ENCODE data around the gene ST6GALNAC5. TPM values are rescaled to one million over a fixed set of nuclear protein-coding genes. Genes with fewer than 3 reads are reported as not detected.

The ST6GALNAC5 gene
- total RNA-seq, 1 donor from 2014 or later = 166 TPM

GRCh38 chr1:77012066-77012465 lies 144.8 kb downstream of the ST6GALNAC5 start:
- DNase-seq (ENCODE audit: low spot score) = no peak

- no peak for DNase-seq (ENCODE audit: low spot score)
Measured at GRCh38 chr1:77014073-77014788, 147.0 kb downstream of the ST6GALNAC5 start.

- no peak for DNase-seq (ENCODE audit: low spot score)
Measured at GRCh38 chr1:77015748-77016341, 148.6 kb downstream of the ST6GALNAC5 start.

DNA sequence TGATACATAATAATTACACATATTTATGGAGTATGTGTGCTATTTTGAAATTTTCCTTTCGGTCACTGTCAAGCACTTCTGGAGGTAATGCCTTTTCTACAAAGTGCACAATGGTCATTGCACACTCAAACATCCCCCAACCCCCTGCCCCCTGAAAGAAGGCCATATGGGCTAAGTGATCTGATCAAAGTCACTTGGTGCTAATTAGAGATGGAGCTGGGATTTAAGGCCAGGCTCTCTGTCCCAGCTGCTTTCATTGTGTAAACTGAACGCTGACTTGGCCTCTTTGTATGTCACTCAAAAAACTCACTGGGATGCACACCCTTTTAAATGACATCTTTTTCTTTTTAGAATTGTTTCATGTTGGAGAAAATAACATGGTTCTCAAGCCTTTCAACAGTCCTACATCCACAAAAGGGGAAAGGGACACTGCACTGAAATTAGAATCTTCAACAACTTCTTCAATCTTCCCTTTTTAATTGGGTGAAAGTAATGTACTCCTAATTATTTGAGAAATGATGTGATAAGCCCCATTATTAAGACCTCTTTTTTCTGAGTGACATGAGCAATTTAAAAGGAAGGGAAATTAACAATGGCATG lies 149.2 kb downstream of the ST6GALNAC5 start:
- DNase-seq (ENCODE audit: low spot score) = no peak

DNA sequence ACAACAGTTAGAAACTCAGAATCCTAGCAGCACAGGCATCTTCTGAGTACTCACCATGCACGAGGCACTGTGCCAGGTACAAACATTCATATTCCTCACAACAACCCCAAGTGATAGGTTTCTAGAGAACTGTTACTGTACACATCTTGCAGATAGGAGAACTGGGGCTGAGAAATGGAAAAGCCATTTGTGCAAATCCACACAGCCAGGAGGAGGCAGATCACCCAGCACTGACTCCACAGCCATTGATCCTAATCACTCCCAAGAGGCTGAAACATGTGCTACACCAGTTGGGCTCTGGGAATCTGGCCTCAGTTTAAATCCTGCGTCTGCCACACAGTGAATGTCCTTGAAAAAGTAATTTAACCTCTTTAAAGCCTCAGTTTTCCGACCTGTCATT lies 151.0 kb downstream of the ST6GALNAC5 start:
- no peak for DNase-seq (ENCODE audit: low spot score)

- peak; percentile 6 for DNase-seq (ENCODE audit: low spot score)
Measured at GRCh38 chr1:77018761-77019160, 151.5 kb downstream of the ST6GALNAC5 start.

DNA sequence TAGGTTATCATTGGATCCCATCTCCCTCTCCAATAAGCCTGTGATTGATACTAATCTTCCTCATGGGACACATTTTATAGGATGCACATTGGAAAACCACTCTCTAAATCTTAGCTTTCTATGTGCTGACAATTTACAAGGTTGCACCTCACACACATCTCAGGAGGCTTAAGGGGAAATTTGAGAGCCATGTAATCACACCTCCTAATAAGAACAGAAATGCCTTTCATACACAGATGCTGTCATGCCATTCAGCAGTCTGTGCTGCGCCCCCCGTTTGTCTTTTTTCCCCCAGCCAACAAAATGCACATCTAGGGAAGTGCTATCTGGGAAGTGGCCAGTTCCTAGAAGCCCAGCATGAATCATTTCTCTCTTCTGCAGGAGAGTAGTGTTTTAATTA lies 154.5 kb downstream of the ST6GALNAC5 start:
- no peak for DNase-seq (ENCODE audit: low spot score)

DNA sequence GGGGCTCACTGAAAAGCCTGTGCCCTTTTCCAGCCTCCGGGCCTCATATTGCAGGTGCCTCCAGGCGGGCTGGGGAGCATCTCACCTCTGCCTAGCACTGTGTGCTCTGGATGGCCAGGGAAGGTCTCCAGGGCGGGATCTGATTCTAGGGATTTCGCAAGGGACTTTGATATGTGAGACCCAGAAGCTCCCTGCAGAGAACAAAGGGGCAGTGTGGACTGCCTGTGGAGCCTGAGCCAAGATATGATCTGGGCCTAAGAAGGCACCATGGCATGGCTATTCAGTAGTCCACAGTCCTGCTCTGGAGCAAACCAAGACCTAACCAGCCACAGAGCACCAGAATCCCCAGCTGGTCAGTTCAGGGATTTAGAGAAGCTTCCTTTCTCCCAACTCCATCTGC lies 157.2 kb downstream of the ST6GALNAC5 start:
- DNase-seq (ENCODE audit: low spot score) = no peak

- no peak for DNase-seq (ENCODE audit: low spot score)
Measured at GRCh38 chr1:77025599-77025998, 158.3 kb downstream of the ST6GALNAC5 start.

GRCh38 chr1:77026135-77026534 lies 158.9 kb downstream of the ST6GALNAC5 start:
- DNase-seq (ENCODE audit: low spot score) = no peak

GRCh38 chr1:77026640-77027039 lies 159.4 kb downstream of the ST6GALNAC5 start:
- no peak for DNase-seq (ENCODE audit: low spot score)

DNA sequence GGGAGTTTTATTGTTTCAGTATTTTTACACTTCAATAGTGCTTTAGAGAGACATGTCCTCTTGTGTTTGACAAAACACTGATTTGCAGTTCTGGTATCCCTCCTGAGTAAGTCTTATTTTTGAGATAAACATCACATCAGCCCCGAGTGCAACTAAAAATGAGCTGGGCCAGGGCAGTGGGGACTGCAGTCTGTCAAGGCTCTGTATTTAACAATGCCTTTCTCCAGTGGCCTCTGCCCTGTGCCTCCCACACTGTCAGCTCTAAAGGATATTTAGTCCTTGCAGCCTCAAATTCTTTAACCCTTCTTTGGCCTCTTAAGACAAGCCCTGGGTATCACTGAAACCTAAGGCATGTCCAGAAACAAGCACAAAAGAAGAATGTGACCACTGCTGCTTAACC lies 160.6 kb downstream of the ST6GALNAC5 start:
- DNase-seq (ENCODE audit: low spot score) = no peak

- DNase-seq (ENCODE audit: low spot score) = no peak
Measured at GRCh38 chr1:77030401-77031105, 163.3 kb downstream of the ST6GALNAC5 start.

GRCh38 chr1:77031106-77031662 lies 163.9 kb downstream of the ST6GALNAC5 start:
- DNase-seq (ENCODE audit: low spot score) = peak; percentile 2

GRCh38 chr1:77036560-77036959 lies 169.3 kb downstream of the ST6GALNAC5 start:
- DNase-seq (ENCODE audit: low spot score) = peak; percentile 11

- no peak for DNase-seq (ENCODE audit: low spot score)
Measured at GRCh38 chr1:77037038-77037437, 169.8 kb downstream of the ST6GALNAC5 start.

- DNase-seq (ENCODE audit: low spot score) = no peak
Measured at GRCh38 chr1:77038000-77038399, 170.7 kb downstream of the ST6GALNAC5 start.

- no peak for DNase-seq (ENCODE audit: low spot score)
Measured at GRCh38 chr1:77039111-77039510, 171.8 kb downstream of the ST6GALNAC5 start.

DNA sequence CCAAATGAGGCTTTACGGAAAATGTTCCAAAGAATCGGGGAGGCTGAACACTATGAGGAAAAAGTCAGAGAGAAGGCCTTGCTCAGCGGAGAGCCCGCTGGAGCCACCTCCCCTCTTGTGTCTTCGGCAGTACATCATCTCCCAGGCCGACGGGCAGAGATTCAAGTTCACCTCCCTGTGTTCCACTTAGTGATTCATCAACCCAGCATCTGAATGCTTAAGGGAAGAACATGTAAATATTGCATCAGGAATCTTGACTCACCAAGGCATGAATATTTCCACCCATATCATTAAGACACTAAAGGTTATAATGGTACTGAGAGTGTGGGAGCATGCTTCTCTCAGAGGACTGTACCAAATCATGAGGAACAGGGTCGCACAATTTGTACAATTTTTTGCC lies 172.5 kb downstream of the ST6GALNAC5 start:
- DNase-seq (ENCODE audit: low spot score) = peak; percentile 12

DNA sequence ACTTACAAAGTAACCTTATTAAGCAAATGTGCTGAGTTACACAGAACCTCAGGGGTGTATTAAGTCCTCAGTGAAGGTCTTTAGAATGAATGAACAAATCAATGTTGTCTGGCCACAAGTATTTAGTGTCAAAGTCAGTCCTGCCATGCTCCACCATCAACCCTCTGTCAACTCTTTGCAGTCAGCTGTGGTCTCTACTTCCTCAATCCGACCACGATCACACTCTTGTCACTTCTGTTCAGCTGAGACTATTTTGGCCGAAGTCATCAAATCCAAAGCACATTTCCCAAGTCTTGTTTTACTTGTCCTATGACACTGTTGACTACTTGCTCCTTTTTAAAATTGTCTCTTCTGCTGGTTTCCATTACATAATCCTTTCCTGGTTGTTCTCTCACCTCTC lies 173.5 kb downstream of the ST6GALNAC5 start:
- no peak for DNase-seq (ENCODE audit: low spot score)

- DNase-seq (ENCODE audit: low spot score) = no peak
Measured at GRCh38 chr1:77044133-77044849, 177.0 kb downstream of the ST6GALNAC5 start.

Measured in umbilical cord (tissue), 2 donors.